ENCODE measurements around the gene CADPS2.

- TF ChIP-seq, protein P1, sequence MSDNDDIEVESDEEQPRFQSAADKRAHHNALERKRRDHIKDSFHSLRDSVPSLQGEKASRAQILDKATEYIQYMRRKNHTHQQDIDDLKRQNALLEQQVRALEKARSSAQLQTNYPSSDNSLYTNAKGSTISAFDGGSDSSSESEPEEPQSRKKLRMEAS (IDR thresholded peaks at IDR 0.05), result no peak
- TF ChIP-seq, protein P2, sequence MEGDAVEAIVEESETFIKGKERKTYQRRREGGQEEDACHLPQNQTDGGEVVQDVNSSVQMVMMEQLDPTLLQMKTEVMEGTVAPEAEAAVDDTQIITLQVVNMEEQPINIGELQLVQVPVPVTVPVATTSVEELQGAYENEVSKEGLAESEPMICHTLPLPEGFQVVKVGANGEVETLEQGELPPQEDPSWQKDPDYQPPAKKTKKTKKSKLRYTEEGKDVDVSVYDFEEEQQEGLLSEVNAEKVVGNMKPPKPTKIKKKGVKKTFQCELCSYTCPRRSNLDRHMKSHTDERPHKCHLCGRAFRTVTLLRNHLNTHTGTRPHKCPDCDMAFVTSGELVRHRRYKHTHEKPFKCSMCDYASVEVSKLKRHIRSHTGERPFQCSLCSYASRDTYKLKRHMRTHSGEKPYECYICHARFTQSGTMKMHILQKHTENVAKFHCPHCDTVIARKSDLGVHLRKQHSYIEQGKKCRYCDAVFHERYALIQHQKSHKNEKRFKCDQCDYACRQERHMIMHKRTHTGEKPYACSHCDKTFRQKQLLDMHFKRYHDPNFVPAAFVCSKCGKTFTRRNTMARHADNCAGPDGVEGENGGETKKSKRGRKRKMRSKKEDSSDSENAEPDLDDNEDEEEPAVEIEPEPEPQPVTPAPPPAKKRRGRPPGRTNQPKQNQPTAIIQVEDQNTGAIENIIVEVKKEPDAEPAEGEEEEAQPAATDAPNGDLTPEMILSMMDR (IDR thresholded peaks at IDR 0.05; ENCODE audit: low read depth, low read length, missing input control), result no peak
- TF ChIP-seq REST (IDR thresholded peaks at IDR 0.05) (no peak), SP1 (IDR thresholded peaks at IDR 0.05) (no peak), JUND (IDR thresholded peaks at IDR 0.05) (no peak)
- TF ChIP-seq, protein P3, sequence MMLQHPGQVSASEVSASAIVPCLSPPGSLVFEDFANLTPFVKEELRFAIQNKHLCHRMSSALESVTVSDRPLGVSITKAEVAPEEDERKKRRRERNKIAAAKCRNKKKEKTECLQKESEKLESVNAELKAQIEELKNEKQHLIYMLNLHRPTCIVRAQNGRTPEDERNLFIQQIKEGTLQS (IDR thresholded peaks at IDR 0.05), result no peak
These were observed 196.7 kb downstream of the CADPS2 start for GRCh38 chr7:122689346-122690109.

Data from liver (tissue), 3 donors.